H1 (cell line): ENCODE data around the gene GPR68. TPM values are rescaled to one million over a fixed set of nuclear protein-coding genes. Genes with fewer than 3 reads are reported as not detected.

ENCODE experiments used
- CTCF ChIA-PET: fragments of 300-600 bp; sonication (Branson Sonifier 250); formaldehyde crosslinking; loops from one replicate; lab custom pipeline; 2021; ENCODE audit not compliant: partially characterized antibody; lab: Charles Lee
- POLR2A ChIA-PET: fragments of 300-600 bp; sonication (Branson Sonifier 250); formaldehyde crosslinking; loops from one replicate; lab custom pipeline; 2021; ENCODE audit warnings: inconsistent platforms; ENCODE audit not compliant: partially characterized antibody; lab: Charles Lee
- DNase-seq, 2 experiments: peaks; one replicate each; pipeline versions ENCODE4 v3.0.0 to v3.0.0-alpha.2; 2010 to 2022; ENCODE audit warnings: low spot score in 2 of 2, low read depth in 1 of 2, mixed read lengths in 1 of 2
- FAIRE-seq: peaks from 2 replicates; lab custom pipeline; 2011; peaks lifted over from hg19 to GRCh38; lab: Jason Lieb, UNC
- H2AFZ ChIP-seq: 2 replicates; pipeline ENCODE4 v1.8.1; 2012; ENCODE audit warnings: low read length, inconsistent platforms
- H2AK5ac ChIP-seq: 2 replicates; pipeline ENCODE4 v1.6.1; 2013; ENCODE audit warnings: low read depth, low read length
- H2BK120ac ChIP-seq: replicated peaks from 2 replicates; pipeline ENCODE3; 2013; ENCODE audit warnings: low read depth, low read length, inconsistent platforms
- H2BK12ac ChIP-seq: 2 replicates; pipeline ENCODE4 v1.6.1; 2013; ENCODE audit warnings: low read depth, low read length
- H2BK15ac ChIP-seq: 2 replicates; pipeline ENCODE4 v1.6.1; 2013; ENCODE audit warnings: low read length
- H2BK20ac ChIP-seq: 2 replicates; pipeline ENCODE4 v1.6.1; 2013; ENCODE audit warnings: low read length
- H2BK5ac ChIP-seq: 2 replicates; pipeline ENCODE4 v1.6.1; 2013; ENCODE audit warnings: low read depth, low read length
- H3K14ac ChIP-seq: 2 replicates; pipeline ENCODE4 v1.6.1; 2013; ENCODE audit warnings: inconsistent platforms; ENCODE audit not compliant: insufficient read length
- H3K18ac ChIP-seq: 2 replicates; pipeline ENCODE4 v1.6.1; 2013; ENCODE audit warnings: low read length; ENCODE audit errors: extremely low read depth
- H3K23ac ChIP-seq: 2 replicates; pipeline ENCODE4 v1.6.1; 2013; ENCODE audit warnings: inconsistent platforms; ENCODE audit not compliant: insufficient read length
- H3K23me2 ChIP-seq: 2 replicates; pipeline ENCODE4 v1.6.1; 2013; ENCODE audit warnings: low read depth, low read length
- H3K27ac ChIP-seq: 2 replicates; pipeline ENCODE4 v1.6.1; 2011; ENCODE audit warnings: low read depth, low read length, inconsistent platforms
- H3K27me3 ChIP-seq, 4 experiments: replicated peaks in 1 of 4; 1 replicate in 1 of 4; 2 replicates in 3 of 4; pipeline versions ENCODE4 v1.6.1 to v1.8.1; 2011 to 2013; ENCODE audit warnings: low read length in 3 of 4, mild to moderate bottlenecking in 3 of 4, inconsistent platforms in 2 of 4, mixed read lengths in 2 of 4, moderate library complexity in 1 of 4; ENCODE audit not compliant: control insufficient read depth in 3 of 4, insufficient read depth in 3 of 4; ENCODE audit errors: extremely low read depth in 1 of 4
- H3K36me3 ChIP-seq, 4 experiments: 2 replicates each; pipeline versions ENCODE4 v1.6.1 to v1.8.1; 2011 to 2013; ENCODE audit warnings: mild to moderate bottlenecking in 4 of 4, low read length in 3 of 4, moderate library complexity in 2 of 4, control low read depth in 1 of 4, inconsistent platforms in 1 of 4; ENCODE audit not compliant: insufficient read depth in 4 of 4, control insufficient read depth in 2 of 4
- H3K4ac ChIP-seq: replicated peaks from 2 replicates; pipeline ENCODE3; 2013; ENCODE audit warnings: low read length, low read depth, mixed read lengths, inconsistent platforms; ENCODE audit not compliant: insufficient read length
- H3K4me1 ChIP-seq, 4 experiments: replicated peaks in 1 of 4; 1 replicate in 1 of 4; 2 replicates in 3 of 4; pipeline versions ENCODE4 v1.6.1 to v1.8.1; 2011 to 2013; ENCODE audit warnings: low read length in 3 of 4, inconsistent platforms in 2 of 4, mixed read lengths in 1 of 4; ENCODE audit not compliant: insufficient read depth in 4 of 4, control insufficient read depth in 3 of 4
- H3K4me2 ChIP-seq, 2 experiments: 2 replicates each; pipeline versions ENCODE4 v1.6.1 to v1.8.1; 2011 to 2013; ENCODE audit warnings: low read depth in 2 of 2, low read length in 2 of 2, control low read depth in 1 of 2, inconsistent platforms in 1 of 2, mild to moderate bottlenecking in 1 of 2; ENCODE audit not compliant: insufficient read depth in 1 of 2
- H3K4me3 ChIP-seq, 4 experiments: fragments of 200-600, 300-600 bp in 1 of 4; sonication (generic), shearing (Covaris generic), sonication (Bioruptor Twin) in 1 of 4; 2 replicates each; pipeline versions ENCODE4 v1.5.1 to v1.8.1; 2011 to 2016; ENCODE audit warnings: low read length in 4 of 4, low read depth in 3 of 4, control low read depth in 2 of 4, inconsistent platforms in 2 of 4, mild to moderate bottlenecking in 2 of 4, mixed read lengths in 1 of 4, moderate library complexity in 1 of 4; ENCODE audit not compliant: insufficient read depth in 2 of 4; ENCODE audit errors: extremely low read depth in 1 of 4
- H3K56ac ChIP-seq: replicated peaks from 2 replicates; pipeline ENCODE3; 2013; ENCODE audit warnings: low read depth, mild to moderate bottlenecking, mixed read lengths, low read length, inconsistent platforms; ENCODE audit not compliant: insufficient read length
- H3K79me1 ChIP-seq: 2 replicates; pipeline ENCODE4 v1.6.1; 2013; ENCODE audit warnings: low read depth, low read length, control low read depth
- H3K79me2 ChIP-seq, 2 experiments: 2 replicates each; pipeline versions ENCODE4 v1.6.1 to v1.8.1; 2012 to 2013; ENCODE audit warnings: low read length in 2 of 2, mild to moderate bottlenecking in 2 of 2, inconsistent platforms in 1 of 2; ENCODE audit not compliant: insufficient read depth in 2 of 2, control insufficient read depth in 1 of 2
- H3K9ac ChIP-seq, 4 experiments: replicated peaks in 1 of 4; 1 replicate in 1 of 4; 2 replicates in 3 of 4; pipeline versions ENCODE4 v1.6.1 to v1.8.1; 2011 to 2013; ENCODE audit warnings: low read depth in 3 of 4, low read length in 3 of 4, control low read depth in 2 of 4, mild to moderate bottlenecking in 2 of 4, moderate library complexity in 2 of 4, inconsistent platforms in 1 of 4; ENCODE audit errors: extremely low read depth in 1 of 4
- H3K9me3 ChIP-seq, 2 experiments: 2 replicates each; pipeline versions ENCODE4 v1.6.1 to v1.8.1; 2012 to 2013; ENCODE audit warnings: mild to moderate bottlenecking in 2 of 2, moderate library complexity in 2 of 2, control low read depth in 1 of 2, inconsistent platforms in 1 of 2, low read depth in 1 of 2, low read length in 1 of 2, mixed read lengths in 1 of 2; ENCODE audit not compliant: insufficient read depth in 2 of 2
- H4K20me1 ChIP-seq, 2 experiments: replicated peaks in 1 of 2; 2 replicates each; pipeline versions ENCODE3 to v1.8.1; 2011 to 2013; ENCODE audit warnings: inconsistent platforms in 2 of 2, low read length in 2 of 2, mild to moderate bottlenecking in 1 of 2; ENCODE audit not compliant: insufficient read depth in 2 of 2, control insufficient read depth in 1 of 2
- H4K5ac ChIP-seq: 2 replicates; pipeline ENCODE4 v1.6.1; 2013; ENCODE audit warnings: low read length, low read depth, mixed read lengths, inconsistent platforms; ENCODE audit not compliant: insufficient read length
- H4K8ac ChIP-seq: 2 replicates; pipeline ENCODE4 v1.8.0; 2013; ENCODE audit warnings: mild to moderate bottlenecking, moderate library complexity, low read length, inconsistent platforms; ENCODE audit not compliant: insufficient read depth; ENCODE audit errors: extremely low read depth
- H4K91ac ChIP-seq: replicated peaks from 2 replicates; pipeline ENCODE3; 2013; ENCODE audit warnings: low read length, mixed read lengths, inconsistent platforms; ENCODE audit not compliant: insufficient read length
- BACH1 ChIP-seq: IDR thresholded peaks from 2 replicates; pipeline ENCODE4 v1.6.1; 2012; ENCODE audit warnings: low read length, improper control_type of control experiment
- EP300 ChIP-seq, 2 experiments: IDR thresholded peaks; 1 replicate in 1 of 2; 2 replicates in 1 of 2; pipeline ENCODE4 v1.6.1; 2011 to 2012; ENCODE audit warnings: low read depth in 2 of 2, low read length in 2 of 2, mild to moderate bottlenecking in 2 of 2, borderline replicate concordance in 1 of 2, inconsistent platforms in 1 of 2, moderate library complexity in 1 of 2
- GABPA ChIP-seq: IDR thresholded peaks from 2 replicates; pipeline ENCODE4 v1.6.1; 2011; ENCODE audit warnings: mild to moderate bottlenecking, low read length, moderate library complexity, borderline replicate concordance; ENCODE audit not compliant: insufficient read depth
- HDAC6 ChIP-seq: IDR thresholded peaks from one replicate; pipeline ENCODE4 v1.7.1; 2012; ENCODE audit warnings: low read depth, mild to moderate bottlenecking, inconsistent platforms, low read length, moderate library complexity
- KDM5A ChIP-seq: fragments of 200-600 bp; IDR thresholded peaks from 2 replicates; pipeline ENCODE4 v1.7.1; 2012; ENCODE audit warnings: mild to moderate bottlenecking, low read length, inconsistent platforms, mixed read lengths
- NRF1 ChIP-seq: IDR thresholded peaks from 2 replicates; pipeline ENCODE4 v1.6.1; 2011; ENCODE audit warnings: mild to moderate bottlenecking, low read depth, low read length, improper control_type of control experiment
- RAD21 ChIP-seq, 2 experiments: IDR thresholded peaks in 1 of 2; conservative IDR thresholded peaks in 1 of 2; 2 replicates each; pipeline ENCODE4 v1.6.1; 2011; ENCODE audit warnings: low read depth in 2 of 2, low read length in 2 of 2, improper control_type of control experiment in 1 of 2, inconsistent platforms in 1 of 2, mild to moderate bottlenecking in 1 of 2, moderate library complexity in 1 of 2
- RFX5 ChIP-seq: IDR thresholded peaks from 2 replicates; pipeline ENCODE4 v1.6.1; 2011; ENCODE audit warnings: low read depth, low read length, improper control_type of control experiment, borderline replicate concordance
- SP4 ChIP-seq: IDR thresholded peaks from 2 replicates; pipeline ENCODE4 v1.6.1; 2012; ENCODE audit warnings: low read length, inconsistent platforms
- TCF12 ChIP-seq: IDR thresholded peaks from 2 replicates; pipeline ENCODE4 v1.6.1; 2011; ENCODE audit warnings: low read depth, mild to moderate bottlenecking, low read length
- YY1 ChIP-seq: IDR thresholded peaks from 2 replicates; pipeline ENCODE4 v1.6.1; 2011; ENCODE audit warnings: low read depth, mild to moderate bottlenecking, low read length
- WGBS, 2 experiments: shearing (Covaris generic) in 1 of 2; methylation state at CpG; one replicate each; pipeline versions ENCODE4 v1.1.6 to v1.1.7; 2013 to 2015; ENCODE audit warnings: low lambda C conversion rate in 2 of 2, mixed read lengths in 2 of 2, inconsistent platforms in 1 of 2, low coverage in 1 of 2, missing lambda C conversion rate in 1 of 2; ENCODE audit not compliant: insufficient replicate concordance in 2 of 2, insufficient coverage in 1 of 2, insufficient read length in 1 of 2; ENCODE audit errors: extremely low coverage in 1 of 2, missing lambda C conversion rate in 1 of 2; 5-methylcytosine and 5-hydroxymethylcytosine counted together
- polyA plus RNA-seq, 7 experiments: library from polyadenylated mRNA; depleted of rRNA in 3 of 7; stranded (reverse) in 5 of 7; unstranded in 2 of 7; fragments of >200 nt in 5 of 7; fragments of 200-250 nt in 2 of 7; gene quantifications; 1 replicate in 5 of 7; 2 replicates in 1 of 7; 4 replicates in 1 of 7; pipeline versions ENCODE4 v1.2.1 to v1.2.3, GENCODE V29; 2011 to 2013; ENCODE audit warnings: missing spikeins in 2 of 7, mixed read lengths in 2 of 7
- total RNA-seq: library from RNA; stranded (reverse); fragmentation: NEBNext Ultra II Directional; extraction: Animal tissue kit (Norgen Biotek cat#: 25700); gene quantifications from 2 replicates; pipeline ENCODE4 v1.2.1, GENCODE V29; 2021
- TF ChIP-seq, protein P1 (sequence below): IDR thresholded peaks from 2 replicates; pipeline ENCODE4 v1.6.1; 2012; ENCODE audit warnings: inconsistent platforms

Gene GPR68
- total and polyA plus RNA-seq, 2 of the 8 experiments (the other 6 are each of a cell fraction or from before 2014, with no cell fraction given) = 0.22 to 0.76 TPM

DNA sequence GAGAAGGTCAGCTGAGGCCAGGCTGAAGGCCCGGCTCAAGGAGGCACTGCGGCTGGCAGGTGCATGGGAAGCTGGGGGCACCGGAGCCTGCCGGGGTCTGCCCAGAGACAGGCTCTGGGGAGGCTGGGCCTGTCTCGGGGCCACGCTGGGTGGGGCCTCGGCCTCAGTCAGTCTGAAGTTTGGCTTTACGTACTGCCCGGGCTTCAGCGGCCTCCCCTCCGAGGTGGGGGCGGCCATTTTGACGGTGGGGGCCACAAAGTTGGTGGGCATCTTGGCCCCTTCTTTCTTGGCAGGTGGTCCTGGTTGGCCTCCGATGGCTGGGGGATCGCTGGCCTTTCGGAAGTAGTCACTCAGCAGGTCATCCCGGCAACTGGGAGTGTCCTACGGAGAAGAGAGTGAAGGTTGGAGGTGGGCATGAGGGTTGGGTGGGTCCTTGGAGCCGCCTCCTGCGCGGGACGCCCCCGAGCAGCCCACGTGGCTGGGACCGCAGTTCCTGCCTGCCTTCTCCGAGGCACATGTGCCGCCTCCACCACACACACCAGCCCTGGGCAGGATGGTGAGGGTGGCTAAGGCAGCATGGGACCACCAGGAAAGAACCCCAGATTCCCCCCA, 28.9 kb upstream of the GPR68 start:
- Histone ChIP-seq H2BK120ac (no peak overlapping the region), H3K56ac (no peak overlapping the region), H4K20me1 (peaks cover 2 to 4% of the 10 kb centered on the region in 2 experiments), H4K5ac (no peak overlapping the region), H3K36me3 (peaks cover 5 to 42% (median 26%) of the 10 kb centered on the region in 4 experiments; a peak in 7 of 8 replicates), H3K4me3 (no peak overlapping the region), H3K9me3 (no peaks in the 10 kb centered on the region), H3K4me2 (no peak overlapping the region), H2BK20ac (no peak overlapping the region), H4K91ac (no peak overlapping the region), H3K9ac (no peak overlapping the region), H3K18ac (no peak overlapping the region), H3K4ac (no peak overlapping the region), H3K14ac (no peak overlapping the region), H2BK12ac (no peak overlapping the region), H3K4me1 (no peaks in the 10 kb centered on the region), H2BK5ac (no peak overlapping the region; the same call in 1 of the 2 replicates), H3K27ac (no peak overlapping the region), H3K23me2 (no peaks in the 10 kb centered on the region), H3K27me3 (no peaks in the 10 kb centered on the region), H3K79me2 (no peaks in the 10 kb centered on the region), H2BK15ac (no peak overlapping the region), H3K79me1 (no peaks in the 10 kb centered on the region), H3K23ac (no peak overlapping the region), H2AFZ (no peak overlapping the region), H2AK5ac (no peak overlapping the region), H4K8ac (peak overlapping the region; percentile 89)
- FAIRE-seq = no peak
- ChIA-PET POLR2A (no interaction called here), CTCF (interaction anchor here (1.1 to 7.3 kb wide), 6 partner anchors 12 to 97 kb away, joined by 3 to 57 read pairs (median 6); no protein-coding TSS in a partner anchor)
- WGBS, 2 experiments = 94% methylated on average over 25 of the region's 27 CpGs; no CpG with 5 or more reads in 1 of the 2 experiments
- no peak for DNase-seq
- no peak for TF ChIP-seq BACH1
- TF ChIP-seq KDM5A = no peak
- no peak for TF ChIP-seq EP300 (IDR thresholded peaks at IDR 0.05; ENCODE audit: borderline replicate concordance in 1 of 2, low read depth in 2 of 2, low read length in 2 of 2)
- no peak for TF ChIP-seq TCF12
- TF ChIP-seq HDAC6 = no peak
- TF ChIP-seq RAD21 (IDR thresholded peaks at IDR 0.05 in 1 of 2, conservative IDR thresholded peaks at IDR 0.05 in 1 of 2; ENCODE audit: low read depth in 2 of 2, low read length in 2 of 2) = no peak
- TF ChIP-seq, protein P1, sequence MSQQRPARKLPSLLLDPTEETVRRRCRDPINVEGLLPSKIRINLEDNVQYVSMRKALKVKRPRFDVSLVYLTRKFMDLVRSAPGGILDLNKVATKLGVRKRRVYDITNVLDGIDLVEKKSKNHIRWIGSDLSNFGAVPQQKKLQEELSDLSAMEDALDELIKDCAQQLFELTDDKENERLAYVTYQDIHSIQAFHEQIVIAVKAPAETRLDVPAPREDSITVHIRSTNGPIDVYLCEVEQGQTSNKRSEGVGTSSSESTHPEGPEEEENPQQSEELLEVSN = no peak
- TF ChIP-seq YY1 = no peak
- no peak for TF ChIP-seq NRF1
- TF ChIP-seq RFX5 = no peak
- no peak for TF ChIP-seq GABPA
- no peak for TF ChIP-seq SP4
